Vagina (tissue), 2 donors: ENCODE data around the gene ZNF44. TPM values are rescaled to one million over a fixed set of nuclear protein-coding genes. Genes with fewer than 3 reads are reported as not detected.
A peak's percentile ranks its signal among the peaks of the same experiment; 100 is the strongest.

Source experiments
- DNase-seq, 2 donors: peaks; one replicate each; pipeline ENCODE4 v3.0.0-alpha.2; 2017; ENCODE audit errors: extremely low spot score in 2 of 2
- H3K27ac ChIP-seq: fragments of 200-600 bp; sonication (generic); one replicate; pipeline ENCODE4 v1.5.1; 2019
- H3K27me3 ChIP-seq: fragments of 200-600 bp; sonication (generic); one replicate; pipeline ENCODE4 v1.5.1; 2019
- H3K36me3 ChIP-seq, 2 donors: fragments of 200-600 bp; sonication (generic); one replicate each; pipeline ENCODE4 v1.5.1; 2017 to 2019
- H3K4me1 ChIP-seq: fragments of 200-600 bp; sonication (generic); one replicate; pipeline ENCODE4 v1.5.1; 2019
- H3K4me3 ChIP-seq, 2 donors: fragments of 200-600 bp; sonication (generic); 1 replicate in 1 of 2; 2 replicates in 1 of 2; pipeline ENCODE4 v1.5.1; 2016 to 2019
- H3K9me3 ChIP-seq: fragments of 200-600 bp; sonication (generic); one replicate; pipeline ENCODE4 v1.5.1; 2019
- CTCF ChIP-seq, 3 experiments: fragments of 450-650 bp in 2 of 3; fragments of 200-600 bp in 1 of 3; sonication (generic) in 1 of 3; IDR thresholded peaks; one replicate each; pipeline ENCODE4 v1.5.1; 2017 to 2019; ENCODE audit warnings: antibody characterized with exemption in 3 of 3, mild to moderate bottlenecking in 2 of 3, moderate library complexity in 2 of 3
- POLR2A ChIP-seq, 2 donors: fragments of 450-650 bp; IDR thresholded peaks; one replicate each; pipeline ENCODE4 v1.6.1; 2017; ENCODE audit warnings: antibody characterized with exemption in 2 of 2, mild to moderate bottlenecking in 2 of 2, moderate library complexity in 2 of 2
- POLR2AphosphoS5 ChIP-seq, 2 donors: sonication (generic); formaldehyde crosslinking; IDR thresholded peaks; one replicate each; pipeline ENCODE4 v1.9.0; 2017; ENCODE audit warnings: antibody characterized with exemption in 2 of 2, mild to moderate bottlenecking in 2 of 2, low read depth in 1 of 2; ENCODE audit not compliant: insufficient read depth in 1 of 2
- intact Hi-C: fragments of 100-400 bp; cut with DNase I; formaldehyde crosslinking; loops from one replicate; pipeline ENCODE4 v1.15.1; 2023
- total RNA-seq: library from RNA; depleted of rRNA; stranded (reverse); fragments of >200 nt; gene quantifications from one replicate; pipeline ENCODE4 v1.2.3, GENCODE V29; 2016

The ZNF44 gene
- total RNA-seq: 11.5 TPM

- intact Hi-C loops: no loop called here
- peak; percentile 90 to 93 for TF ChIP-seq POLR2AphosphoS5 (IDR thresholded peaks at IDR 0.05; ENCODE audit: insufficient read depth in 1 of 2, low read depth in 1 of 2)
- no peak for TF ChIP-seq CTCF (IDR thresholded peaks at IDR 0.05)
- peak in 1 of 2 donors; percentile 41 for TF ChIP-seq POLR2A (IDR thresholded peaks at IDR 0.05)
Measured at GRCh38 chr19:12294249-12295158, at the start of gene ZNF44. Gene ZNF44, minus strand, starts transcription at chr19:12294883. Its CDS starts 189 bp downstream, at chr19:12294694.

GRCh38 chr19:12333162-12334159 lies 38.8 kb upstream of the ZNF44 start, which contains the start of gene ZNF563:
Gene ZNF563, minus strand, starts transcription at chr19:12333633. Its CDS starts 151 bp downstream, at chr19:12333482.
- Histone ChIP-seq H3K9me3 (no peaks in the 10 kb centered on the region), H3K4me3 (peak within 1 kb of the TSS; percentile 87 to 95), H3K27ac (peak within 1 kb of the TSS; percentile 96), H3K4me1 (peaks cover 21% of the 10 kb centered on the region), H3K27me3 (no peaks in the 10 kb centered on the region), H3K36me3 (no peaks in the 10 kb centered on the region)
- peak; percentile 96 to 97 for DNase-seq
- intact Hi-C loops: no loop called here
- TF ChIP-seq POLR2A (IDR thresholded peaks at IDR 0.05): peak; percentile 29 to 78
- TF ChIP-seq POLR2AphosphoS5 (IDR thresholded peaks at IDR 0.05; ENCODE audit: insufficient read depth in 1 of 2, low read depth in 1 of 2): peak; percentile 93 to 98
- no peak for TF ChIP-seq CTCF (IDR thresholded peaks at IDR 0.05)

More at GRCh38 chr19:12294249-12295158, at the start of gene ZNF44:
- Histone ChIP-seq H3K4me3 (peak within 1 kb of the TSS; percentile 86 to 89), H3K4me1 (peaks cover 49% of the 10 kb centered on the region), H3K36me3 (no peaks in the 10 kb centered on the region), H3K9me3 (no peaks in the 10 kb centered on the region), H3K27ac (peak within 1 kb of the TSS; percentile 93), H3K27me3 (no peaks in the 10 kb centered on the region)
- DNase-seq: peak; percentile 98 to 99

DNA sequence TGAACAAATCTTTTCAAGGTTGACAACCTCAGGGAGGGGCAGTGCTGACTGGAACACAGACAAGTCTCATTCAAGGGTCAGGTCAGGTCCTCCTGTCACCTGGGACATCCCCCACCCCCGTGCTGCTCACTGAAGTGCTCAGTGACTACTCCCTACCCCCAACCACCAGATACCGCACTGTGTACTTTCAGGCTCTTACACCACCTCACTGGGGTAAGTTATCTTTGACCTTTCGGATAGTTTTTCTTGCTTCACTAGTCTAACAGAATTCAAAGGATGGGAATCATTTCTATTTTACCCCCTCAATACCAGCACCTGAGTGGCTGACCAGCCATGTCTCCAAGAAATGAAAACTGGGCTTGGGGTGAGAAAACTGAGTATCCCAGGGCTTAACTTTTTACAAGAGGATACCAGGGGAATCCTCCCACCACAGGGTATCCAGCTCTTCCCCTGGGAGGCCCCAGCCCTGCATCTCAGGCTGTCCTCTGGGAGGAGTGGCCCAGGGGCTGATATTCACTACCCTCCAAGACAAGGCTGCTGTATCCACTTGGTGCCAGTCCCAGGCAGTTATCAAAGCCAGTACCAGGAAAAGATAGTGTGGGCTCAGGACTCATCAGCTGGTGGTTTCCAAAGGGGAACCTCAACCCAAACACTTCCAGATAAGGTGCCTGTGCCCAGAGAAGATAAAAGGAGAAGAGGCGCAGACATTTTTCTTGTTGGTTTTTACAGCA lies 36.7 kb upstream of the ZNF44 start:
- intact Hi-C loops: no loop called here
- Histone ChIP-seq H3K27me3 (no peaks in the 10 kb centered on the region), H3K36me3 (no peaks in the 10 kb centered on the region), H3K9me3 (no peaks in the 10 kb centered on the region), H3K4me1 (peaks cover 21% of the 10 kb centered on the region), H3K4me3 (no peak overlapping the region), H3K27ac (no peak overlapping the region)
- TF ChIP-seq CTCF (IDR thresholded peaks at IDR 0.05) (no peak), POLR2A (IDR thresholded peaks at IDR 0.05) (no peak)
- DNase-seq: no peak

GRCh38 chr19:12330340-12330739 lies 35.7 kb upstream of the ZNF44 start:
- no peak overlapping the region for H3K4me3 ChIP-seq
- H3K27me3 ChIP-seq: no peaks in the 10 kb centered on the region
- intact Hi-C loops: no loop called here
- H3K36me3 ChIP-seq: no peaks in the 10 kb centered on the region
- no peaks in the 10 kb centered on the region for H3K9me3 ChIP-seq
- DNase-seq: no peak
- H3K27ac ChIP-seq: no peak overlapping the region
- TF ChIP-seq CTCF (IDR thresholded peaks at IDR 0.05) (no peak), POLR2AphosphoS5 (IDR thresholded peaks at IDR 0.05; ENCODE audit: insufficient read depth in 1 of 2, low read depth in 1 of 2) (no peak), POLR2A (IDR thresholded peaks at IDR 0.05) (no peak)
- peaks cover 21% of the 10 kb centered on the region for H3K4me1 ChIP-seq
